ENCODE results near the gene RORC.
A peak's percentile ranks its signal among the peaks of the same experiment; 100 is the strongest.

Gene RORC

GRCh38 chr1:151839457-151840403 is 8.1 kb upstream of the RORC start, which contains the start of gene C2CD4D:
TSS of gene C2CD4D (minus strand) at chr1:151839820. CDS start at chr1:151838989, 831 bp downstream.
- peak within 1 kb of the TSS; percentile 45 for H3K4me3 ChIP-seq (ENCODE audit: low read length)
- DNase-seq (ENCODE audit: low read depth), result peak; percentile 69
- no peak for TF ChIP-seq CTCF (conservative IDR thresholded peaks at IDR 0.05; ENCODE audit: low read depth, low read length)

- no peak for DNase-seq (ENCODE audit: low read depth)
- H3K4me3 ChIP-seq (ENCODE audit: low read length), result peak overlapping the region; percentile 45
Measured at GRCh38 chr1:151839082-151839412, 7.4 kb upstream of the RORC start.

GRCh38 chr1:151838222-151839081 is 6.8 kb upstream of the RORC start:
- no peak for DNase-seq (ENCODE audit: low read depth)
- no peak overlapping the region for H3K4me3 ChIP-seq (ENCODE audit: low read length)
- TF ChIP-seq CTCF (conservative IDR thresholded peaks at IDR 0.05; ENCODE audit: low read depth, low read length), result no peak

More at GRCh38 chr1:151839082-151839412, 7.4 kb upstream of the RORC start:
- TF ChIP-seq CTCF (conservative IDR thresholded peaks at IDR 0.05; ENCODE audit: low read depth, low read length), result no peak

DNA sequence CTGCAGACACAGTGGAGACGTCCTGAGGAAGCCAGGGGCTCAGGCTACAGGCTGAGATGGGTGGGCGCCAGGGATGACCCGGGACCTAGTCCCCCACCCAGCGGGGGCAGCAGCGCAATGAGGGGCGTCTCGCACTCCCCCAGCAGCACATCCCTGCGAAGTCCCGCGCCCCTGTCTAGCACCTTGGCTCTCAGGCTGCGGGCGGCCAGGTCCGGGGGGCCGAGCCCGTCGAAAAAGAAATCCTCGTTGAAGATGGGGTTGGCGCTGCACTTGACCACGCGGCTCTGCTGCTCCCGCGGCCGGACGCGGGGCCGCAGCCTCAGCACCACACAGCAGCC is 6.3 kb upstream of the RORC start:
- TF ChIP-seq CTCF (conservative IDR thresholded peaks at IDR 0.05; ENCODE audit: low read depth, low read length), result no peak
- H3K4me3 ChIP-seq (ENCODE audit: low read length), result no peak overlapping the region
- DNase-seq (ENCODE audit: low read depth), result no peak

GRCh38 chr1:151837197-151837596 is 5.6 kb upstream of the RORC start:
- TF ChIP-seq CTCF (conservative IDR thresholded peaks at IDR 0.05; ENCODE audit: low read depth, low read length), result no peak
- H3K4me3 ChIP-seq (ENCODE audit: low read length), result no peak overlapping the region
- DNase-seq (ENCODE audit: low read depth), result no peak

- DNase-seq (ENCODE audit: low read depth), result no peak
- no peak overlapping the region for H3K4me3 ChIP-seq (ENCODE audit: low read length)
- no peak for TF ChIP-seq CTCF (conservative IDR thresholded peaks at IDR 0.05; ENCODE audit: low read depth, low read length)
Measured at GRCh38 chr1:151835596-151835995, 4.0 kb upstream of the RORC start.

All from retinal pigment epithelial cell (primary cell).